Coronary artery (tissue), 2 donors: Measurements from ENCODE around the gene PIP5K1B.

Source experiments
- DNase-seq: peaks from one replicate; pipeline ENCODE4 v3.0.0-alpha.2; 2017; ENCODE audit warnings: low spot score
- H3K27ac ChIP-seq, 2 donors: fragments of 200-600 bp; sonication (generic); one replicate each; pipeline ENCODE4 v1.5.1; 2016 to 2019
- H3K4me3 ChIP-seq: fragments of 200-600 bp; sonication (generic); 2 replicates; pipeline ENCODE4 v1.5.1; 2016; ENCODE audit warnings: mild to moderate bottlenecking, moderate library complexity
- TF ChIP-seq, protein P1 (sequence below): fragments of 200-600 bp; sonication (generic); IDR thresholded peaks from one replicate; pipeline ENCODE4 v1.5.1; 2019; ENCODE audit warnings: antibody characterized with exemption

The PIP5K1B gene

GRCh38 chr9:68953771-68954170 lies 248.7 kb downstream of the PIP5K1B start:
- DNase-seq: no peak
- no peak overlapping the region for H3K27ac ChIP-seq
- no peak overlapping the region for H3K4me3 ChIP-seq
- TF ChIP-seq, protein P1, sequence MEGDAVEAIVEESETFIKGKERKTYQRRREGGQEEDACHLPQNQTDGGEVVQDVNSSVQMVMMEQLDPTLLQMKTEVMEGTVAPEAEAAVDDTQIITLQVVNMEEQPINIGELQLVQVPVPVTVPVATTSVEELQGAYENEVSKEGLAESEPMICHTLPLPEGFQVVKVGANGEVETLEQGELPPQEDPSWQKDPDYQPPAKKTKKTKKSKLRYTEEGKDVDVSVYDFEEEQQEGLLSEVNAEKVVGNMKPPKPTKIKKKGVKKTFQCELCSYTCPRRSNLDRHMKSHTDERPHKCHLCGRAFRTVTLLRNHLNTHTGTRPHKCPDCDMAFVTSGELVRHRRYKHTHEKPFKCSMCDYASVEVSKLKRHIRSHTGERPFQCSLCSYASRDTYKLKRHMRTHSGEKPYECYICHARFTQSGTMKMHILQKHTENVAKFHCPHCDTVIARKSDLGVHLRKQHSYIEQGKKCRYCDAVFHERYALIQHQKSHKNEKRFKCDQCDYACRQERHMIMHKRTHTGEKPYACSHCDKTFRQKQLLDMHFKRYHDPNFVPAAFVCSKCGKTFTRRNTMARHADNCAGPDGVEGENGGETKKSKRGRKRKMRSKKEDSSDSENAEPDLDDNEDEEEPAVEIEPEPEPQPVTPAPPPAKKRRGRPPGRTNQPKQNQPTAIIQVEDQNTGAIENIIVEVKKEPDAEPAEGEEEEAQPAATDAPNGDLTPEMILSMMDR: no peak

- no peak for DNase-seq
- TF ChIP-seq, protein P1: no peak
- no peak overlapping the region for H3K27ac ChIP-seq
- H3K4me3 ChIP-seq: no peak overlapping the region
Measured at GRCh38 chr9:68955330-68955729, 250.3 kb downstream of the PIP5K1B start.

DNA sequence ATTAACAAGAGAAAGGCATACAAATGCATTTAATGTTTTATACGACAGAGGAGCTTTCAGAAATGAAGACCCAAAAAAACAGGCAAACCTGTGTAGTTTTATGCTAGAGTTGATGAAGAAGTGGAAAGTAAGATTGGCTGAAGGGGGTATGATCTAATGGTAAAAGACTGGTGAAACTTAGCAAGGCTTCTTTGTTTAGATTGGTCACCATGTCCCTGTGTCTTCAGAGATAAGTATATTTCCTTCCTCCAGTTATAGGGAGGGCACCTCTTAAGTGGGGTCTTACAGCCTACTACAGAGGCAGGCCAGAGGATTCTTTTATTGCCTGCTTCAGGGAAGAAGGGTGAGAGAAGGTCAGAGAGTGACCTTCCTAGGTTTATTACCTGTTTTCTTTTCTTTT lies 252.4 kb downstream of the PIP5K1B start:
- TF ChIP-seq, protein P1: no peak
- no peak overlapping the region for H3K27ac ChIP-seq
- DNase-seq: no peak
- no peak overlapping the region for H3K4me3 ChIP-seq

- Histone ChIP-seq H3K4me3 (no peak overlapping the region), H3K27ac (no peak overlapping the region)
- TF ChIP-seq, protein P1: no peak
- DNase-seq: no peak
Measured at GRCh38 chr9:68961587-68961986, 256.5 kb downstream of the PIP5K1B start.

DNA sequence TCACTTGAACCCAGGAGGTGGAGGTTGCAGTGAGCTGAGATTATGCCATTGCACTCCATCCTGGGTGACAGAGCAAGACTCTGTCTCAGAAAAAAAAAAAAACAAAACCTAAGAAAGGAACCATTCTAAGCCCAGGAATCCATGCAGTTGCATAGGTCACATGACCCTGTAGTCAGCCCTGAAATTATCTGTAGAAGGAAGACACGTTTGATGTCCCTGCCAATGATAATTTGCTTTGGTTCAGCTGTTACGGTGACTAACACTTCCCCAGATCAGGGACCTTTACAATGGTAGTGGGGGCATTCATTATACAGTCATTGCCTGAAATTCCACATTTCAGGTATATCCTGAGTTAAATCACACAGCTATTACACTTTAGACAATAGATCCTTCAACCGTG lies 258.4 kb downstream of the PIP5K1B start:
- no peak for DNase-seq
- H3K27ac ChIP-seq: no peak overlapping the region
- TF ChIP-seq, protein P1: no peak
- H3K4me3 ChIP-seq: no peak overlapping the region

- no peak overlapping the region for H3K27ac ChIP-seq
- TF ChIP-seq, protein P1: no peak
- no peak for DNase-seq
Measured at GRCh38 chr9:68964102-68964541, 259.1 kb downstream of the PIP5K1B start.

GRCh38 chr9:68964765-68965164 lies 259.7 kb downstream of the PIP5K1B start:
- no peak for DNase-seq
- TF ChIP-seq, protein P1: no peak
- no peak overlapping the region for H3K27ac ChIP-seq
- no peak overlapping the region for H3K4me3 ChIP-seq

More at GRCh38 chr9:68964102-68964541, 259.1 kb downstream of the PIP5K1B start:
- H3K4me3 ChIP-seq: no peak overlapping the region
